Ishikawa (cell line): Measurements from ENCODE around the gene CHMP4B.

Experiments used
- CEBPB ChIP-seq: IDR thresholded peaks from 2 replicates; pipeline ENCODE4 v1.6.1; 2012
- CREB1 ChIP-seq: IDR thresholded peaks from 2 replicates; pipeline ENCODE4 v1.6.1; 2012; ENCODE audit warnings: low read depth
- EGR1 ChIP-seq: IDR thresholded peaks from 2 replicates; pipeline ENCODE4 v1.6.1; 2012
- EP300 ChIP-seq: IDR thresholded peaks from 2 replicates; pipeline ENCODE4 v1.6.1; 2012; ENCODE audit warnings: borderline replicate concordance
- FOXM1 ChIP-seq: IDR thresholded peaks from 2 replicates; pipeline ENCODE4 v1.6.1; 2012; ENCODE audit warnings: low read depth, borderline replicate concordance
- MAX ChIP-seq: IDR thresholded peaks from 2 replicates; pipeline ENCODE4 v1.6.1; 2012
- NFIC ChIP-seq: IDR thresholded peaks from 2 replicates; pipeline ENCODE4 v1.6.1; 2012
- RAD21 ChIP-seq: IDR thresholded peaks from 2 replicates; pipeline ENCODE4 v1.6.1; 2012; ENCODE audit warnings: low read depth
- REST ChIP-seq: IDR thresholded peaks from 2 replicates; pipeline ENCODE4 v1.6.1; 2012; ENCODE audit warnings: low read depth, mild to moderate bottlenecking
- TAF1 ChIP-seq: IDR thresholded peaks from 2 replicates; pipeline ENCODE4 v1.6.1; 2012; ENCODE audit warnings: low read depth, mild to moderate bottlenecking
- TCF12 ChIP-seq: IDR thresholded peaks from 2 replicates; pipeline ENCODE4 v1.6.1; 2012; ENCODE audit warnings: low read depth
- TEAD4 ChIP-seq: IDR thresholded peaks from 2 replicates; pipeline ENCODE4 v1.6.1; 2012
- USF1 ChIP-seq: IDR thresholded peaks from 2 replicates; pipeline ENCODE4 v1.6.1; 2012
- YY1 ChIP-seq: IDR thresholded peaks from 2 replicates; pipeline ENCODE4 v1.6.1; 2012; ENCODE audit warnings: low read depth
- ZBTB7A ChIP-seq: IDR thresholded peaks from 2 replicates; pipeline ENCODE4 v1.6.1; 2012; ENCODE audit warnings: low read depth

The CHMP4B gene

GRCh38 chr20:33882481-33882880 is 71.3 kb downstream of the CHMP4B start:
- TF ChIP-seq MAX = no peak
- TF ChIP-seq REST = no peak

- TF ChIP-seq USF1 (no peak), CEBPB (no peak), TAF1 (no peak), ZBTB7A (no peak), MAX (no peak), EGR1 (no peak), RAD21 (no peak)
These were observed 72.0 kb downstream of the CHMP4B start for GRCh38 chr20:33883164-33883563.

- TF ChIP-seq CREB1 (no peak), MAX (no peak), FOXM1 (no peak), TEAD4 (no peak), USF1 (no peak), TCF12 (no peak), RAD21 (no peak), ZBTB7A (no peak), EP300 (no peak), EGR1 (no peak), TAF1 (no peak), NFIC (no peak), REST (no peak), CEBPB (no peak), YY1 (no peak)
These were observed 73.5 kb downstream of the CHMP4B start for GRCh38 chr20:33884633-33885032.

GRCh38 chr20:33889312-33889711 is 78.2 kb downstream of the CHMP4B start:
- TF ChIP-seq TAF1 = no peak
- no peak for TF ChIP-seq EGR1
- TF ChIP-seq FOXM1 = no peak
- no peak for TF ChIP-seq REST
- TF ChIP-seq EP300 = no peak
- no peak for TF ChIP-seq USF1
- TF ChIP-seq YY1 = no peak
- TF ChIP-seq ZBTB7A = no peak
- TF ChIP-seq RAD21 = no peak
- TF ChIP-seq TEAD4 = no peak
- TF ChIP-seq NFIC = no peak
- no peak for TF ChIP-seq MAX
- no peak for TF ChIP-seq CEBPB
- no peak for TF ChIP-seq CREB1
- TF ChIP-seq TCF12 = no peak
